Colon (tissue), 2 donors: ENCODE measurements around the gene ITIH5.

Experiments used
- FAIRE-seq: peaks from 2 replicates; lab custom pipeline; 2012; peaks lifted over from hg19 to GRCh38; lab: Jason Lieb, UNC
- donor health status: control.
- donor health status: control.

The ITIH5 gene

GRCh38 chr10:7583626-7584025 is 83.1 kb downstream of the ITIH5 start:
- no peak for FAIRE-seq

GRCh38 chr10:7580520-7580919 is 86.2 kb downstream of the ITIH5 start:
- FAIRE-seq = no peak

GRCh38 chr10:7579681-7580080 is 87.1 kb downstream of the ITIH5 start:
- FAIRE-seq = no peak

- FAIRE-seq = no peak
These were observed 89.2 kb downstream of the ITIH5 start for GRCh38 chr10:7577579-7577978.

GRCh38 chr10:7577176-7577575 is 89.6 kb downstream of the ITIH5 start:
- no peak for FAIRE-seq

- no peak for FAIRE-seq
These were observed 90.4 kb downstream of the ITIH5 start for GRCh38 chr10:7576340-7576739.

GRCh38 chr10:7572391-7572790 is 94.4 kb downstream of the ITIH5 start:
- FAIRE-seq = no peak

GRCh38 chr10:7571981-7572380 is 94.8 kb downstream of the ITIH5 start:
- no peak for FAIRE-seq

- no peak for FAIRE-seq
These were observed 98.7 kb downstream of the ITIH5 start for GRCh38 chr10:7567911-7568620.

- no peak for FAIRE-seq
These were observed 99.9 kb downstream of the ITIH5 start for GRCh38 chr10:7566891-7567290.

- FAIRE-seq = no peak
These were observed 100.9 kb downstream of the ITIH5 start for GRCh38 chr10:7565871-7566270.

GRCh38 chr10:7563770-7564169 is 103.0 kb downstream of the ITIH5 start:
- no peak for FAIRE-seq

GRCh38 chr10:7563368-7563767 is 103.4 kb downstream of the ITIH5 start:
- no peak for FAIRE-seq

GRCh38 chr10:7561985-7562384 is 104.8 kb downstream of the ITIH5 start:
- no peak for FAIRE-seq

- no peak for FAIRE-seq
These were observed 105.4 kb downstream of the ITIH5 start for GRCh38 chr10:7561216-7561893.

- FAIRE-seq = no peak
These were observed 106.2 kb downstream of the ITIH5 start for GRCh38 chr10:7560519-7560918.

- no peak for FAIRE-seq
These were observed 107.4 kb downstream of the ITIH5 start for GRCh38 chr10:7559386-7559785.

GRCh38 chr10:7558036-7558435 is 108.7 kb downstream of the ITIH5 start:
- FAIRE-seq = no peak

- no peak for FAIRE-seq
These were observed 113.2 kb downstream of the ITIH5 start for GRCh38 chr10:7553531-7553930.

GRCh38 chr10:7551950-7552716 is 114.6 kb downstream of the ITIH5 start:
- FAIRE-seq = no peak

GRCh38 chr10:7551289-7551688 is 115.5 kb downstream of the ITIH5 start:
- FAIRE-seq = no peak

GRCh38 chr10:7550013-7550412 is 116.8 kb downstream of the ITIH5 start:
- FAIRE-seq = no peak

- FAIRE-seq = no peak
These were observed 118.9 kb downstream of the ITIH5 start for GRCh38 chr10:7547829-7548228.
